Panc1 (cell line): Measurements from ENCODE around the gene FNDC11.

Experiments used
- POLR2AphosphoS5 ChIP-seq: IDR thresholded peaks from 2 replicates; pipeline ENCODE4 v1.6.1; 2012; ENCODE audit warnings: mild to moderate bottlenecking, low read depth, low read length, moderate library complexity
- REST ChIP-seq, 2 experiments: IDR thresholded peaks; 2 replicates each; pipeline ENCODE4 v1.6.1; 2011 to 2012; ENCODE audit warnings: low read depth in 2 of 2, control low read depth in 1 of 2, low read length in 1 of 2, mild to moderate bottlenecking in 1 of 2, moderate library complexity in 1 of 2; ENCODE audit not compliant: insufficient read depth in 1 of 2

- TF ChIP-seq REST (IDR thresholded peaks at IDR 0.05; ENCODE audit: insufficient read depth in 1 of 2, low read depth in 2 of 2, low read length in 1 of 2) (no peak), POLR2AphosphoS5 (no peak)
Measured at GRCh38 chr20:63543733-63544132, 10.2 kb upstream of the FNDC11 start.
